SK-N-SH (cell line): Measurements from ENCODE around the gene GNB1L. TPM values are rescaled to one million over a fixed set of nuclear protein-coding genes. Genes with fewer than 3 reads are reported as not detected.

Experiments
- CTCF ChIA-PET: fragments of 300-600, 350-600 bp; formaldehyde crosslinking; extraction: SDS; loops from one replicate; lab custom pipeline; 2021; lab: Yijun Ruan, JAX
- POLR2A ChIA-PET: fragments of 350-600 bp; sonication (Branson Sonifier 250); formaldehyde crosslinking; extraction: SDS; loops from one replicate; lab custom pipeline; 2020; ENCODE audit warnings: antibody characterized with exemption, inconsistent platforms; lab: Yijun Ruan, JAX
- DNase-seq: peaks from one replicate; pipeline ENCODE4 v3.0.0; 2012
- H2AFZ ChIP-seq: fragments of 200-600 bp; sonication (generic); 2 replicates; pipeline ENCODE4 v1.8.1; 2016; ENCODE audit warnings: antibody characterized with exemption, mild to moderate bottlenecking, low read depth
- H3F3A ChIP-seq: fragments of 200-600 bp; sonication (generic); replicated peaks from 2 replicates; pipeline ENCODE3; 2016; ENCODE audit warnings: antibody characterized with exemption, mild to moderate bottlenecking; ENCODE audit not compliant: insufficient read depth
- H3K27ac ChIP-seq, 2 experiments: fragments of 200-500 bp in 1 of 2; fragments of 200-600 bp in 1 of 2; sonication (Bioruptor generic) in 1 of 2; sonication (generic), shearing (Covaris generic) in 1 of 2; 2 replicates each; pipeline versions ENCODE4 v1.5.1 to v1.6.1; 2014 to 2016; ENCODE audit warnings: low read depth in 2 of 2, inconsistent platforms in 1 of 2, low read length in 1 of 2, mild to moderate bottlenecking in 1 of 2, mixed read lengths in 1 of 2
- H3K27me3 ChIP-seq: fragments of 200-600 bp; sonication (generic), shearing (Covaris generic); 2 replicates; pipeline ENCODE4 v1.6.1; 2016; ENCODE audit warnings: mixed run types; ENCODE audit not compliant: insufficient read depth
- H3K36me3 ChIP-seq, 2 experiments: fragments of 200-500 bp in 1 of 2; fragments of 200-600 bp in 1 of 2; sonication (Bioruptor generic) in 1 of 2; sonication (generic) in 1 of 2; replicated peaks in 1 of 2; 2 replicates each; pipeline versions ENCODE3 to v1.5.1; 2014 to 2016; ENCODE audit warnings: low read length in 1 of 2, mild to moderate bottlenecking in 1 of 2; ENCODE audit not compliant: insufficient read depth in 2 of 2, control insufficient read depth in 1 of 2
- H3K4me1 ChIP-seq, 2 experiments: fragments of 200-500 bp in 1 of 2; fragments of 200-600 bp in 1 of 2; sonication (Bioruptor generic) in 1 of 2; sonication (generic), shearing (Covaris generic) in 1 of 2; 2 replicates each; pipeline versions ENCODE4 v1.5.1 to v1.6.1; 2014 to 2016; ENCODE audit warnings: low read depth in 1 of 2, low read length in 1 of 2, mixed run types in 1 of 2; ENCODE audit not compliant: insufficient read depth in 2 of 2, control insufficient read depth in 1 of 2
- H3K4me2 ChIP-seq: fragments of 200-600 bp; sonication (generic), shearing (Covaris generic); 2 replicates; pipeline ENCODE4 v1.6.1; 2017; ENCODE audit warnings: mixed run types
- H3K4me3 ChIP-seq, 2 experiments: fragments of 200-500 bp in 1 of 2; fragments of 200-600 bp in 1 of 2; sonication (Bioruptor generic) in 1 of 2; sonication (generic), shearing (Covaris generic) in 1 of 2; 2 replicates each; pipeline versions ENCODE4 v1.5.1 to v1.8.1; 2014 to 2016; ENCODE audit warnings: low read depth in 2 of 2, inconsistent platforms in 1 of 2, low read length in 1 of 2, mild to moderate bottlenecking in 1 of 2, mixed read lengths in 1 of 2, moderate library complexity in 1 of 2
- H3K79me2 ChIP-seq: fragments of 200-600 bp; sonication (generic); 2 replicates; pipeline ENCODE4 v1.8.1; 2017; ENCODE audit warnings: mild to moderate bottlenecking; ENCODE audit not compliant: insufficient read depth
- H3K9ac ChIP-seq: fragments of 200-600 bp; sonication (generic); 2 replicates; pipeline ENCODE4 v1.6.1; 2017; ENCODE audit warnings: mixed run types
- H3K9me2 ChIP-seq: fragments of 200-600 bp; sonication (generic); 2 replicates; pipeline ENCODE4 v1.6.1; 2017; ENCODE audit warnings: mixed run types
- H3K9me3 ChIP-seq: fragments of 200-600 bp; sonication (generic); 2 replicates; pipeline ENCODE4 v1.6.1; 2017; ENCODE audit warnings: mixed run types, mild to moderate bottlenecking, moderate library complexity
- H4K20me1 ChIP-seq: fragments of 200-600 bp; sonication (generic); 2 replicates; pipeline ENCODE4 v1.6.1; 2017; ENCODE audit warnings: mild to moderate bottlenecking, mixed run types; ENCODE audit not compliant: insufficient read depth
- CHD2 ChIP-seq: fragments of 150-350 bp; IDR thresholded peaks from 2 replicates; pipeline ENCODE4 v1.6.1; 2018; ENCODE audit warnings: low read length; ENCODE audit not compliant: partially characterized antibody
- EZH2phosphoT487 ChIP-seq: fragments of 200-600 bp; sonication (generic); IDR thresholded peaks from 2 replicates; pipeline ENCODE4 v1.6.1; 2017; ENCODE audit warnings: low read depth, mixed run types, mild to moderate bottlenecking, antibody characterized with exemption, moderate library complexity, borderline replicate concordance
- FOXM1 ChIP-seq: IDR thresholded peaks from 2 replicates; pipeline ENCODE4 v1.4.0; 2012; ENCODE audit warnings: low read depth, mild to moderate bottlenecking
- NFIC ChIP-seq: IDR thresholded peaks from 2 replicates; pipeline ENCODE4 v1.4.0; 2012; ENCODE audit warnings: borderline replicate concordance
- POLR2AphosphoS5 ChIP-seq: IDR thresholded peaks from 2 replicates; pipeline ENCODE4 v1.6.1; 2012; ENCODE audit warnings: low read depth, low read length
- RAD21 ChIP-seq: IDR thresholded peaks from 2 replicates; pipeline ENCODE4 v1.6.1; 2012; ENCODE audit warnings: mild to moderate bottlenecking, low read length
- RXRA ChIP-seq: IDR thresholded peaks from 2 replicates; pipeline ENCODE4 v1.4.0; 2012; ENCODE audit warnings: low read depth, mild to moderate bottlenecking, borderline replicate concordance
- SMC3 ChIP-seq: IDR thresholded peaks from 2 replicates; pipeline ENCODE4 v1.6.1; 2012; ENCODE audit warnings: low read depth, low read length, improper control_type of control experiment
- TEAD4 ChIP-seq: IDR thresholded peaks from 2 replicates; pipeline ENCODE4 v1.4.0; 2012; ENCODE audit warnings: mild to moderate bottlenecking, borderline replicate concordance; ENCODE audit not compliant: insufficient read depth
- WGBS: methylation state at CpG from one replicate; pipeline ENCODE4 v1.1.6; 2017; ENCODE audit warnings: low lambda C conversion rate; 5-methylcytosine and 5-hydroxymethylcytosine counted together
- polyA plus RNA-seq, 3 experiments: library from polyadenylated mRNA; depleted of rRNA; stranded (reverse); fragments of >200 nt; gene quantifications; 2 replicates each; pipeline ENCODE4 v1.2.3, GENCODE V29; 2012
- TF ChIP-seq, protein P1 (sequence below): IDR thresholded peaks from 2 replicates; pipeline ENCODE4 v1.4.0; 2012; ENCODE audit warnings: low read depth, borderline replicate concordance
- TF ChIP-seq, protein P2 (sequence below): fragments of 200-600 bp; sonication (generic); IDR thresholded peaks from 2 replicates; pipeline ENCODE4 v1.6.1; 2017; ENCODE audit warnings: antibody characterized with exemption, mild to moderate bottlenecking, moderate library complexity

Gene GNB1L
- polyA plus RNA-seq, 1 of the 3 experiments (the other 2 are of a cell fraction) = 5.9 TPM

DNA sequence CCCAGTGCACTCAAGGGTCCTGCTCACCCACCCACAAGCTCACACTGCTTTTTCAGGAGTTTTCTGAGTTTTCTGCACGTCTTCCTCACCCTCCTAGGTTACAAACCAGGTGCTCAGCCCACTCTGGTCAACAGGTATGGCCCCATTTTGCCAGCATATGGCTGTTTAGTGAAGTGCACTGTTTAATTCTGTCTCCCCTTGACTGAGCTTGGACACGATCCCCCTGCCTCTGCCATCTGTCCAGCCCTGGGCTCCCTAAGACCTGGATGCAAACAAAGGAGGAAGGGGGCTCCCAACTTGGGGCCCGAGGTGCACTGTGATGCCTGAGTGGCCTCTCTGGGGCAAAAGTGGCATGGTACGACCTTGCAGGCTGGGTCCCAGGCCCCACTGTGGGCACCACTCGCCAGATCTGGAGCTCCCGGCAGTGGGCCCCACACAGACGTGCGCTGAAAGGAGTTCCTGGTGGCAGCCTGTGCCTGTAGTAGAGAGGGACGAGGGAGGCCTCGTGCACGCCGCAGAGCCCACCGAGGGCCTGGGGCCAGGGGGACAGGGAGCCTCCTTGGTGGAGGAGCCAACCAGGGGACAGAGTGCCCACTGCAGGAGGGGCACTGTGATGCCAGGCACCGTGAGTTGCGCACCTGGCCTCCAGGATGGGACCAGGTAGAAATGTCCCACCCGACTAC, 49.6 kb upstream of the GNB1L start:
- Histone ChIP-seq H3F3A (no peaks in the 10 kb centered on the region), H4K20me1 (no peaks in the 10 kb centered on the region), H3K27ac (no peak overlapping the region), H3K36me3 (no peaks in the 10 kb centered on the region), H3K4me1 (peaks cover 0 to 41% of the 10 kb centered on the region in 2 experiments; a peak in 3 of 4 replicates), H3K4me2 (no peak overlapping the region), H2AFZ (no peak overlapping the region), H3K9me3 (no peaks in the 10 kb centered on the region), H3K9ac (no peak overlapping the region), H3K9me2 (no peaks in the 10 kb centered on the region), H3K27me3 (no peaks in the 10 kb centered on the region), H3K79me2 (no peaks in the 10 kb centered on the region), H3K4me3 (no peak overlapping the region)
- no peak for DNase-seq
- CTCF ChIA-PET = interaction anchor here (0.6 to 6.9 kb wide), 10 partner anchors 9 to 173 kb away, joined by 3 to 116 read pairs (median 4); no protein-coding TSS in a partner anchor
- POLR2A ChIA-PET = interaction anchor here (0.6 to 1.6 kb wide), 3 partner anchors 12 to 174 kb away, joined by 3 to 5 read pairs (median 3); partner anchors contain the start of genes GNB1L and RTL10
- no peak for TF ChIP-seq NFIC
- TF ChIP-seq SMC3 = no peak
- TF ChIP-seq FOXM1 = no peak
- TF ChIP-seq TEAD4 = no peak
- 90% methylated on average over 15 of the region's 16 CpGs for WGBS

DNA sequence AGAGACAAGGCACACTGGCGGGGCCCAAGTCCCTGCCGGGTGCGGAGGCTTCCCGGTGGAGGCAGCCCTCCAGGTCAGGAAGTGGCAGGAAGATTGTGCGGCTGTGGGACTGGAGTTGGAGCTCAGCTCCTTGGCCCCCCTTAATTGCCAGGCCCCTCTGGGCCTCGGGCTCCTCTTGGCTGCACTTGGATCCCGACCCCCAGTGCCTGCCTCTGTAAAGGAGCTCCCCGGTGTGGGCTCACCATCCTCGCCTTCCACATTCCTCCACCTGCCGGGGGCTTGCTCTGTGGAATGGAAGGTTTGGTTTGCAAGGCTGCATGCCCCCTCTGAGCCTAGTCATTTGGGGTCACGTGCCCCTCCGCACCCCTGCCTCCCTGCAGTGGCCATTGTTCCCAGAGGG, 48.8 kb upstream of the GNB1L start:
- no peak overlapping the region for H2AFZ ChIP-seq
- no peak for DNase-seq
- TF ChIP-seq RXRA (no peak), RAD21 (no peak)
- H3K9me2 ChIP-seq = no peaks in the 10 kb centered on the region
- no peaks in the 10 kb centered on the region for H3K79me2 ChIP-seq
- H3K9me3 ChIP-seq = no peaks in the 10 kb centered on the region
- no peak overlapping the region for H3K4me2 ChIP-seq
- no peak overlapping the region for H3K4me3 ChIP-seq
- whole genome bisulfite sequencing = 93% methylated on average over 11 of the region's 12 CpGs
- H3K27ac ChIP-seq = peak overlapping the region in 1 of 2 experiments; percentile 85; a peak in 2 of 4 replicates
- H4K20me1 ChIP-seq = no peaks in the 10 kb centered on the region
- H3F3A ChIP-seq = no peaks in the 10 kb centered on the region
- H3K36me3 ChIP-seq = no peaks in the 10 kb centered on the region
- H3K4me1 ChIP-seq = peaks cover 0 to 49% of the 10 kb centered on the region in 2 experiments; a peak in 3 of 4 replicates
- no peaks in the 10 kb centered on the region for H3K27me3 ChIP-seq
- POLR2A ChIA-PET = interaction anchor here (1.6 kb wide), 1 partner anchor 11 kb away, joined by 5 read pairs; no protein-coding TSS in a partner anchor
- CTCF ChIA-PET = interaction anchor here (0.6 to 6.9 kb wide), 9 partner anchors 9 to 173 kb away, joined by 3 to 116 read pairs (median 4); no protein-coding TSS in a partner anchor
- no peak overlapping the region for H3K9ac ChIP-seq

DNA sequence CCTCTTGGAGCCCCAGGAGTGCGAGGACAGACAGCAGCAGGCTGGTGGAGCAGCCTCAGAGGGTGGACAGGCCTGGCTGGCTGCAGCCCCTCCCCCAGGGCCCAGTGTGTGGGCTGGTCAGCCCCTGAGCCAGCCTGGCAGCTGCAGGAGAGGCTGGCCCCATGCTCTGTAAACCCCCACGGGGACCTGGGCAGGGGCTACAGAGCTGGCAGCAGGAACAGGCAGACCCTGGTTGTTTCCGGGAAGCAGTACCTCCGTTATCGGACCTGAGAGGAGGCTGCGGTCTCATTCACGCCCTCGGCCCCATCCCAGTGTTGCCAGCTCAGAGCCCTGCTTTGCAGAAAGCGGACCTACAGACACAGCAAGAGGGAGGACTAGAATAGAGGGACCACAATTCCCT, 48.4 kb upstream of the GNB1L start:
- Histone ChIP-seq H2AFZ (no peak overlapping the region), H3K9ac (no peak overlapping the region), H3K4me3 (no peak overlapping the region), H3K4me1 (peaks cover 0 to 49% of the 10 kb centered on the region in 2 experiments; a peak in 3 of 4 replicates), H3K27me3 (no peaks in the 10 kb centered on the region), H3K79me2 (no peaks in the 10 kb centered on the region), H3K27ac (peak overlapping the region in 1 of 2 experiments; percentile 85; a peak in 2 of 4 replicates), H3K9me2 (no peaks in the 10 kb centered on the region), H3K9me3 (no peaks in the 10 kb centered on the region), H3F3A (no peaks in the 10 kb centered on the region), H3K36me3 (no peaks in the 10 kb centered on the region), H3K4me2 (no peak overlapping the region), H4K20me1 (no peaks in the 10 kb centered on the region)
- DNase-seq = peak; percentile 82
- ChIA-PET CTCF (interaction anchor here (0.7 to 6.9 kb wide), 10 partner anchors 8 to 172 kb away, joined by 3 to 116 read pairs (median 4); no protein-coding TSS in a partner anchor), POLR2A (no interaction called here)
- TF ChIP-seq FOXM1 (no peak), EZH2phosphoT487 (no peak), RAD21 (peak; percentile 13; the same call in 1 of the 2 replicates), CHD2 (peak; percentile 60), POLR2AphosphoS5 (no peak)
- TF ChIP-seq, protein P1, sequence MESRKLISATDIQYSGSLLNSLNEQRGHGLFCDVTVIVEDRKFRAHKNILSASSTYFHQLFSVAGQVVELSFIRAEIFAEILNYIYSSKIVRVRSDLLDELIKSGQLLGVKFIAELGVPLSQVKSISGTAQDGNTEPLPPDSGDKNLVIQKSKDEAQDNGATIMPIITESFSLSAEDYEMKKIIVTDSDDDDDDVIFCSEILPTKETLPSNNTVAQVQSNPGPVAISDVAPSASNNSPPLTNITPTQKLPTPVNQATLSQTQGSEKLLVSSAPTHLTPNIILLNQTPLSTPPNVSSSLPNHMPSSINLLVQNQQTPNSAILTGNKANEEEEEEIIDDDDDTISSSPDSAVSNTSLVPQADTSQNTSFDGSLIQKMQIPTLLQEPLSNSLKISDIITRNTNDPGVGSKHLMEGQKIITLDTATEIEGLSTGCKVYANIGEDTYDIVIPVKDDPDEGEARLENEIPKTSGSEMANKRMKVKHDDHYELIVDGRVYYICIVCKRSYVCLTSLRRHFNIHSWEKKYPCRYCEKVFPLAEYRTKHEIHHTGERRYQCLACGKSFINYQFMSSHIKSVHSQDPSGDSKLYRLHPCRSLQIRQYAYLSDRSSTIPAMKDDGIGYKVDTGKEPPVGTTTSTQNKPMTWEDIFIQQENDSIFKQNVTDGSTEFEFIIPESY = no peak
- TF ChIP-seq, protein P2, sequence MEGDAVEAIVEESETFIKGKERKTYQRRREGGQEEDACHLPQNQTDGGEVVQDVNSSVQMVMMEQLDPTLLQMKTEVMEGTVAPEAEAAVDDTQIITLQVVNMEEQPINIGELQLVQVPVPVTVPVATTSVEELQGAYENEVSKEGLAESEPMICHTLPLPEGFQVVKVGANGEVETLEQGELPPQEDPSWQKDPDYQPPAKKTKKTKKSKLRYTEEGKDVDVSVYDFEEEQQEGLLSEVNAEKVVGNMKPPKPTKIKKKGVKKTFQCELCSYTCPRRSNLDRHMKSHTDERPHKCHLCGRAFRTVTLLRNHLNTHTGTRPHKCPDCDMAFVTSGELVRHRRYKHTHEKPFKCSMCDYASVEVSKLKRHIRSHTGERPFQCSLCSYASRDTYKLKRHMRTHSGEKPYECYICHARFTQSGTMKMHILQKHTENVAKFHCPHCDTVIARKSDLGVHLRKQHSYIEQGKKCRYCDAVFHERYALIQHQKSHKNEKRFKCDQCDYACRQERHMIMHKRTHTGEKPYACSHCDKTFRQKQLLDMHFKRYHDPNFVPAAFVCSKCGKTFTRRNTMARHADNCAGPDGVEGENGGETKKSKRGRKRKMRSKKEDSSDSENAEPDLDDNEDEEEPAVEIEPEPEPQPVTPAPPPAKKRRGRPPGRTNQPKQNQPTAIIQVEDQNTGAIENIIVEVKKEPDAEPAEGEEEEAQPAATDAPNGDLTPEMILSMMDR = no peak
- WGBS = 96% methylated on average over 8 of the region's 9 CpGs
